ENCODE data around the gene HPCAL1. TPM values are rescaled to one million over a fixed set of nuclear protein-coding genes. Genes with fewer than 3 reads are reported as not detected.

HPCAL1 gene
- total and polyA plus RNA-seq, 2 of the 4 experiments (the other 2 are of a cell fraction), result 8.2 to 33.7 TPM

DNA sequence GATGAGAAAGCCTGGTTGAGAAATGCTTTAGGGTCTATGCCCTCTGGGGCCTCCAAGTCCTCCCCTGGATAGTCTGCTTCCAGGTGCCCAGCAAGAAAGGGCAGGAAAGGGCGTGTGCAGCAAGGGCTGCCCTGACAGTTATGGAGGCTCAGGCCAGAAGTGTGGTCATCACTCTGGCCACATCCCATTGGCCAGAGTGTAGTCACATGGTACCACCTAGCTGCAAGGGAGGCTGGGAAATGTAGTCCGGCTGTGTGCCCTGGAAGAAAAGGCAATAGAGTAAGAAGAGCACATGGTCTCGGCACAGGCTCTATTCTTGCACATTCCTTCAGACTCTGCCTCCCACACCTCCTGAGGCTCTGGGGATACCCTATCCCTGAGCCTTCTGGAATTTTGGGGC, 109.7 kb downstream of the HPCAL1 start:
- no peak overlapping the region for H3K18ac ChIP-seq (ENCODE audit: low read depth, low read length)
- no peak overlapping the region for H2BK15ac ChIP-seq (ENCODE audit: low read depth, low read length)
- intact Hi-C loops (cut with micrococcal nuclease) (no loop called here), dilution Hi-C loops (cut with HindIII; ENCODE audit: low sequenced_read_pairs, unreplicated experiment) (no loop called here), in situ Hi-C loops (cut with MboI; ENCODE audit: low sequenced_read_pairs) (no loop called here)
- no peaks in the 10 kb centered on the region for H3K27me3 ChIP-seq (ENCODE audit: control insufficient read depth, insufficient read depth, low read length)
- no peaks in the 10 kb centered on the region for H3K9me3 ChIP-seq (ENCODE audit: control insufficient read depth, insufficient read depth, low read length)
- H2BK120ac ChIP-seq (ENCODE audit: low read depth, low read length), result no peak overlapping the region
- TF ChIP-seq SMC3 (IDR thresholded peaks at IDR 0.05; ENCODE audit: low read depth, low read length) (no peak), CHD1 (IDR thresholded peaks at IDR 0.05; ENCODE audit: low read depth, low read length) (no peak), NFE2L2 (IDR thresholded peaks at IDR 0.05; ENCODE audit: low read depth, low read length) (no peak)
- TF ChIP-seq, protein P1, sequence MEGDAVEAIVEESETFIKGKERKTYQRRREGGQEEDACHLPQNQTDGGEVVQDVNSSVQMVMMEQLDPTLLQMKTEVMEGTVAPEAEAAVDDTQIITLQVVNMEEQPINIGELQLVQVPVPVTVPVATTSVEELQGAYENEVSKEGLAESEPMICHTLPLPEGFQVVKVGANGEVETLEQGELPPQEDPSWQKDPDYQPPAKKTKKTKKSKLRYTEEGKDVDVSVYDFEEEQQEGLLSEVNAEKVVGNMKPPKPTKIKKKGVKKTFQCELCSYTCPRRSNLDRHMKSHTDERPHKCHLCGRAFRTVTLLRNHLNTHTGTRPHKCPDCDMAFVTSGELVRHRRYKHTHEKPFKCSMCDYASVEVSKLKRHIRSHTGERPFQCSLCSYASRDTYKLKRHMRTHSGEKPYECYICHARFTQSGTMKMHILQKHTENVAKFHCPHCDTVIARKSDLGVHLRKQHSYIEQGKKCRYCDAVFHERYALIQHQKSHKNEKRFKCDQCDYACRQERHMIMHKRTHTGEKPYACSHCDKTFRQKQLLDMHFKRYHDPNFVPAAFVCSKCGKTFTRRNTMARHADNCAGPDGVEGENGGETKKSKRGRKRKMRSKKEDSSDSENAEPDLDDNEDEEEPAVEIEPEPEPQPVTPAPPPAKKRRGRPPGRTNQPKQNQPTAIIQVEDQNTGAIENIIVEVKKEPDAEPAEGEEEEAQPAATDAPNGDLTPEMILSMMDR (conservative IDR thresholded peaks at IDR 0.05; ENCODE audit: low read depth, low read length), result no peak
- TF ChIP-seq, protein P2, sequence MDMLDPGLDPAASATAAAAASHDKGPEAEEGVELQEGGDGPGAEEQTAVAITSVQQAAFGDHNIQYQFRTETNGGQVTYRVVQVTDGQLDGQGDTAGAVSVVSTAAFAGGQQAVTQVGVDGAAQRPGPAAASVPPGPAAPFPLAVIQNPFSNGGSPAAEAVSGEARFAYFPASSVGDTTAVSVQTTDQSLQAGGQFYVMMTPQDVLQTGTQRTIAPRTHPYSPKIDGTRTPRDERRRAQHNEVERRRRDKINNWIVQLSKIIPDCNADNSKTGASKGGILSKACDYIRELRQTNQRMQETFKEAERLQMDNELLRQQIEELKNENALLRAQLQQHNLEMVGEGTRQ (IDR thresholded peaks at IDR 0.05; ENCODE audit: low read depth, low read length), result peak; percentile 89
- H3K23ac ChIP-seq (ENCODE audit: low read depth, low read length), result no peak overlapping the region
- no peak overlapping the region for H3K56ac ChIP-seq (ENCODE audit: extremely low read depth, insufficient read depth, low read length)
- H4K5ac ChIP-seq (ENCODE audit: low read depth, low read length), result peak overlapping the region; percentile 13; the same call in 1 of the 2 replicates
- peak overlapping the region in 1 of 2 experiments; percentile 54; a peak in 2 of 4 replicates for H4K8ac ChIP-seq (ENCODE audit: low read depth in 2 of 2, low read length in 2 of 2)
- H2AFZ ChIP-seq (replicated peaks; ENCODE audit: low read length, poor library complexity), result no peak overlapping the region
- H3K4ac ChIP-seq (ENCODE audit: low read depth, low read length), result no peak overlapping the region
- no peak overlapping the region for H2AK5ac ChIP-seq (ENCODE audit: low read depth, low read length)
- H2AK9ac ChIP-seq (replicated peaks; ENCODE audit: low read depth, low read length, poor library complexity), result peak overlapping the region; percentile 44
- DNase-seq, result peak; percentile 52
- no peaks in the 10 kb centered on the region for H3K36me3 ChIP-seq (ENCODE audit: control insufficient read depth, insufficient read depth, low read length)
- H4K91ac ChIP-seq (ENCODE audit: insufficient read depth, low read depth, low read length), result no peak overlapping the region
- H3K4me1 ChIP-seq (ENCODE audit: control insufficient read depth, insufficient read depth, low read length), result peaks cover 9% of the 10 kb centered on the region; the same call in 1 of the 2 replicates
- no peak overlapping the region for H3K4me2 ChIP-seq (ENCODE audit: low read depth, low read length)
- no TSS peak for BruUV-seq (replicated peaks)
- H2BK5ac ChIP-seq (ENCODE audit: low read depth, low read length, poor library complexity, severe bottlenecking), result no peak overlapping the region
- no peak overlapping the region for H2BK20ac ChIP-seq (ENCODE audit: low read depth, low read length)
- 88% methylated on average over 1 of the region's 3 CpGs; no CpG with 5 or more reads in 1 of the 2 experiments for WGBS, 2 experiments (ENCODE audit: extremely low coverage in 2 of 2, insufficient read length in 1 of 2)
- ChIA-PET POLR2A (ENCODE audit: unreplicated experiment) (no interaction called here), CTCF (interaction anchor here (1.1 kb wide), 1 partner anchor 23 kb away, joined by 4 read pairs; no protein-coding TSS in a partner anchor)
- no peak overlapping the region for H3K27ac ChIP-seq (ENCODE audit: insufficient read depth, low read length)
- no peak overlapping the region for H3K14ac ChIP-seq (replicated peaks; ENCODE audit: low read depth, low read length)
- peaks cover 0 to 15% of the 10 kb centered on the region in 2 experiments; a peak in 2 of 4 replicates for H3K79me1 ChIP-seq (ENCODE audit: low read depth in 1 of 2, low read length in 2 of 2)
- peaks cover 10% of the 10 kb centered on the region; the same call in 1 of the 2 replicates for H3K9me1 ChIP-seq (ENCODE audit: insufficient read depth, low read length)
- H3K4me3 ChIP-seq (ENCODE audit: insufficient read depth, low read depth, low read length), result no peak overlapping the region
- peaks cover 19% of the 10 kb centered on the region for H4K20me1 ChIP-seq (ENCODE audit: insufficient read depth, low read length)
- ATAC-seq (ENCODE audit: low read depth), result peak; percentile 42; the same call in 1 of the 2 replicates
- H3K9ac ChIP-seq (ENCODE audit: low read depth, low read length), result no peak overlapping the region
